HCEC 1CT (cell line): ENCODE results near the gene TINCR.

ENCODE experiments used
- DNase-seq: peaks from one replicate; pipeline ENCODE4 v3.0.0-alpha.2; 2017

The TINCR gene

GRCh38 chr19:5588906-5589676 lies 21.3 kb upstream of the TINCR start:
- DNase-seq: no peak

- DNase-seq: no peak
Measured at GRCh38 chr19:5588441-5588840, 20.7 kb upstream of the TINCR start.

DNA sequence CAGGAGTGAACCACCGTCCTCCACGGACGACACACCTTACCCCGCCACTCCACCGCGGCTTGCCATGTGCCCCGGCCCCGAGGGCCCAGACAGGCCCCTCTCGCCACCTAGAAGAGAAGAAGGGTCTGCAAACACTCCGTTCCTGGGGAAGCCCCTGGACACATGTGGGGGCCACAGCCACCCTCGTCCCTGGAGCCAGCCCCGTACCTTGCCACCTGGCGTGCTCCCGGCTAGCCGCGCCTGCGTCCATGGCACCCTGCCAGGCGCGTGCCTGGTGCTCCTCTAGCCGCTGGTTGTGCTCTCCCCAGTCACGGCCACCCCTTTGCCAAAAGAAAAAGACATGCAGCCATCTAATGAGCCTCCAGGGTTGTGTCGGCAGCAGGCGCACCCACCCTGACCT lies 19.9 kb upstream of the TINCR start:
- DNase-seq: no peak

DNA sequence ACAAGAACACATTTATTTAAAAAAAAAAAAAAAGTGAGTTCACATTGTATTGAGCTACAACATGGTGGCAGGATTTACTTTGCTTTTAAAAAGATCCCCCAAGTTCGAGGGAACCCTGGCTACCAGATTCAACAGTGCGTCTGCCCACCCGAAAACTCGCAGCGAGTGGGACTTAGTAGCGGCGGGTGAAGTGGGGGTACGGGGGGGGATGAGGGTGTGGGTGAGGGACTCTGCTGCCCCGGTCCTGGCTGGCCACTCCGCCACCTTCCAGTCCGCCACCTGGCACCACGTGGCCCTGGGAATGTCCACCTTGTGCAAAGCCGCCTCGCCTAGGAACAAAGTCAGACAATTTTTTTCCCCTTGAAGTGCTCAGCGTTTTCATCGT lies 19.3 kb upstream of the TINCR start:
- DNase-seq: no peak

- DNase-seq: no peak
Measured at GRCh38 chr19:5586300-5587070, 18.7 kb upstream of the TINCR start.

DNA sequence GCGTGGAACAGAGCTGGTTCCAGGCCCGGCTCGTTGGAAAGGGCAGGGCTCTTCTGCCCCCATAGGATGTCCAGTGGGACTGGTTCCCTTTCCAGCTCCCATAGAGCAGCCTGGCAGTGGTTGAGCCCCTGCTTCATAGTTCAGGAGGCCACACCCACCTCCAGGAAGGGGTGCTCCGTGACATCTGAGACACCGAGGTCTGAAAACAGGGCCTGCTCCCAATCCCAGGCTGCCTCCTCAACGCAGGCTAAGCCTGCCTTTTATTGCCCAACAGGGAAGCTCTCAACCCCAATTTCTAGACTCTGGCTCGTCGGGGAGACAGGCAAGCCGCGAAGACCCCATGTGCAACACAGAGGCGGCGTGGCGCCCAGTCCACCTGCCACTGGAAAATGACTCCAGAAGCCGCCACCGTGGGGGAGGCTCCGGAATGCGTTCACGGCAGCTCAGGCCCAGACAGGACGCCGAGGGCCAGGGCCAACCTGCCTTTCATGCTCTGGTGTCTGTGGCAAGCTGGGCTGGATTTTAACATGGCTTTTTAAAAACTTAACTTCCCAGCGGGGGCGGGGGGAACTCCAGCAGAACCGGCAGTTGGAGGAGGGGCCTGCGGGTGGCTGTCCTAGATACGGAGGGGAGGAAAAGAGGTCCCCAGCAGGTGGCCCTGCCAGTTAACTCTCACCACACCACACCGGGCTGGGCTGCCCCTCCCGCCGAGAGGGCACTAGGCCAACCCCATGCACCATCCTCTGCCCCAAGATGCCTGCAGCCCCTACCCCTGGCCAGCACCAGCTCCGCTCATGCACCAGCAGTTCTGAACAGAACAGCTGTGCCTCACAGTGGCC lies 17.9 kb upstream of the TINCR start:
- DNase-seq: no peak

DNA sequence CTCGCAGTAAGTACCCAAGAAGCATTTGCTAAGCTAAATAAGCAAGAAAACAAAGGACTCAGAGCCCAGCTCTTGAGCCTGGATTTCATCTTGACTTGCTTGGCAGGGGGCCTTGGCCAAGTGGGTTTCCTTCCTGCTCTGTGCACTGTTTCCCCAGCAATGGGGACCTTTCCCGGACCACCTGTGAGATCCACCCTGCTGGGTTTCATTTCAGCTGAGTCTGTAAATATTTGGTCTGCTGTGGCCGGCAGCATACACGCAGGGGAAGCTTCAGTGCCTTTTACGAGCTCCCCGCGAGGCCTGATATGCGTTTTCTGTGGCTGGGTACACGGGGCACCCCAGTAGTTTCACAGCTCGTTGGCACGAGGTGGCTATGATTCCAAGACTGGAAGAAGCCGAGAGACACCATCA lies 12.4 kb upstream of the TINCR start:
- no peak for DNase-seq

DNA sequence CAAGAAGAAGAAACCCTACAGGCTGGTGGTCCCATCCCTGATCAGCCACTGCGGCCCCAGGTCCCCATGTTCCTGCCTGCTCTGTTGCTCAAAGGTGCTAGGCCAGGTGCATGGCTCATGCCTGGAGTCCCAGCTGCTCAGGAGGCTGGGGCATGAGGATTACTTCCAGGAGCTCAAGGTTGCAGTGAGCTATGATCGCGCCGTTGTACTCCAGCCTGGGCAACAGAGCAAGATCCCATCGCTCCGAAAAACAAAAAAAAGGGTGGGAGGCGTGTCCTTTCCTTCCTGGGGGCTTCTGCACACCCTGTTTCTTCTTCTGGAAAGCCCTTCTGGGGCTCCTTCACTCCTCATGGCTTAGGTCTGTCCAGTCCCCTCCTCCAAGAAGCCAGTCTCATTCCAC lies 11.9 kb upstream of the TINCR start:
- no peak for DNase-seq

GRCh38 chr19:5579286-5579685 lies 11.5 kb upstream of the TINCR start:
- DNase-seq: no peak

GRCh38 chr19:5578097-5578846 lies 10.5 kb upstream of the TINCR start:
- DNase-seq: peak; percentile 34

DNA sequence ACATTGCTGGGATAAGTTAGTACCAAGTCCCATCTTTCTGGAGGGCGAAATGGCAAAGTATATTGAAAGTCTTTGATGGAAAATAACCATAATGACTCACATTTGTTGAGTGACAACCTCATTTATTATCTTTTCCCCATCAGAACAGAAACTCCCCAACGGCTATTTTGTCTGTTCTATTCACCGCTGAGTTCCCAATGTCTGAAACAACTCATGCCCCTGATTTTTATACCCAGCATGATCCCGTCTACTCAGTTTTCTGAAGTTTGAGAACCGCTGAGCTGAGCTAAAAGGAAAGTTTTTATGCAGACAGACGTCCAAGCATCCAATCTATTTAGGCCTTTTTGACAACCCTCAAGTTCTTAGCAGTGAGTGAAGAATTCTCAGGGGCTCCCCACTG lies 7.8 kb upstream of the TINCR start:
- DNase-seq: no peak

DNA sequence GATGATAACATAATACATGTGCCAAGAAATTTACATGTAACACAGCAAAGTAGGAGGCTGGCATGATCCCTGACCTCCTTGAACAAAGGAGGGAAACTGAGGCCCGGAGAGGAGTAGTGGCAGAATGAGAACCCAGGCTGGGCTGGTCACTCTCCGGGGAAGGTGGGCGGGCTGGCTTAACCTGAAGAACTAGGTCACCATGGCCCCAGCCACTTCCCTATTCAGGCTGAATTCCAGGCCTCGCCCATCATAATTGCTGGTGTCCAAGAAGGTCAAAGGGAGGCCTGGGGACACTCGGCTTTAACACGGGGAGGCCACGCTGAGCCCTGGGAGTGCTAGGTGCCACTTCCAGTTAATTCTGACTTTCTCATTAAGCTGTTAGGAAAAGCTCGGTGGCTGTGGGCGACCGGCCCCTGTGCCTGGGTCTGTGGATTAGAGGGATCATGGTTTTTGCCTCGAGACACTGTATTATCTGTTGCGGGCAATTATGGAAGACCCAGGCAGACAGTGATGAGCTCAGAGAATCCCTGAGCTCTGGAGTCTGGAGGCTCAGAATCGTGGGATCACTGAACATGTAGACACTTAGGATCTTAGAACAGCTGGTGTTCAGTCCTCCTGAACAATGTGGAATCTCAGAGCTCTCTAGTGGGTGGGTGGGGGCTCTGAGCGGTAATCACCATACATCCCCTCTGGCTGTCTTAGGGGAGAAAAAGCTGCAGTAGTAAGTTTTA lies 5.0 kb upstream of the TINCR start:
- no peak for DNase-seq

GRCh38 chr19:5571777-5572176 lies 4.0 kb upstream of the TINCR start:
- no peak for DNase-seq

DNA sequence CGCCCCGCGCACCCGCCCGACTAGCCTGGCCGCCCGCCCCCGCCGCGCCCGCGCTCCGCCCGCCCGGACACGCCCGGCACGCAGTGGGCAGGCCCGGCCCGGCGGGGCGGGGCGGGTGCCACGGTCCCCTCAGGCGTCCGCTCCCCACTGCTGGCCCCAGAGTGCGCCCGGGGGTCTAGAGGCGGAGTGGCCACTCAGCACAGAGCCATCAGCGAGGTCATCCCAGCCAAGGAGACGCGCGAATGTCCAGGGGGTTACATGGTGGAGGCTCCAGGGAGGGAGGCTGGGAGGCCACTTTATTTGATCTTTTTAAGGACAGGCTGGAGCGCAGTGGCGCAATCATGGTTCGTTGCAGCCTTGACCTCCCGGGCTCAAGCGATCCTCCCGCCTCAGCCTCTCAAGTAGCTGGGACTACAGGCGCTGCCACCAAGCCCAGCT lies 236 bp upstream of the TINCR start:
- DNase-seq: no peak

- no peak for DNase-seq
Measured at GRCh38 chr19:5564930-5565329, 2.8 kb downstream of the TINCR start.

DNA sequence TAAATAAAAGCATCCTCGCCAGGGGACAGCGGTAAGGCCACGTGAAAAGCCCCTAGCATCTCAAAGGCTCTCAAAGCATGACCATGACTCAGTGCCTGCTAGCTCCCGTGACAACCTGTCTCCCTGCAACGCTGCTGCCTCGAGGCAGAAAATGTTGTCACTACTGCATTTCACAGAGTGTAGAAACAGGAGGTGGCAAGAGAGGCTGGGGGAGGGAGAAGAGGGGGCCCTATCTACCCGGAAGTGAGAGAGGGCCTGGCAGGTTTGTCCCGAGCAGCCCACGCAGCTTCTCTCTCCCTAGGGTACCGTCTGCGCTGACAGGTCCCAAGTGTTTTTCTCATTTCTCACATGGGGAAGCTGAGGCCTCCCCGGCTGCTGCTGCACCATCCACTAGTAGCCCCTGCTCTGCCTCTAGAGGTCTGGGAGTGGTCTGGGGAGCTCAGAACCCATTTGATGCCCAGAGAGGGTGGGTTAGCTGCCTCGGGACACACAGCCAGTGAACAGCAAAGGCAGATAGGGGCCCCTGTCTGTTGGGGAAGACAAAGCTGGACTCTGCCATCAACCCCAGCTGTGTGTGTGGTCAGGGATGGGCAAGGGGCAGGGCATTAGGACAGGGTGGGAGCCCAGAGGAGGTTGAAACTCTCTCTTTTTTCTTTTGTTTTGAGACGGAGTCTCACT lies 3.7 kb downstream of the TINCR start:
- no peak for DNase-seq

GRCh38 chr19:5563008-5563431 lies 4.7 kb downstream of the TINCR start:
- no peak for DNase-seq

GRCh38 chr19:5562280-5562679 lies 5.5 kb downstream of the TINCR start:
- no peak for DNase-seq

- DNase-seq: no peak
Measured at GRCh38 chr19:5561559-5561958, 6.2 kb downstream of the TINCR start.

DNA sequence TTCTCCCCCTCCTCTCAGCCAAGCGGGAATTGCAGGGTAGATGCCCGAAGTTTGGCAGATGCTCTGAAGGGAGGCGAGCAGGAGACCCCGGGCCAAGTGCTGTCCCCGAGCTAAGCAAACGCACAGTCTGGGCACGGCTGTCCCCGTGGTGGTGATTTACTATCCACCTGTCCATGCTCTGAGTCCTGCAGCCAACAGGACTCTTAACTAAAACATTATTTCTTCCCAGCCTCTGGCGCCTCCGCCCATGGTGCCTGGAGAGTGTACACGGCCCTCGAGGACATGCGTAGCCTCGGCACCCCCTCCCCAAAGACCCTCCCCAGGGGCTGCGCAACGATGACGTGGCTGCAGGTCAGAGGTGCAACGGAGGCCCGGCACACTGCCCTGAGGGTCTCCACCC lies 7.6 kb downstream of the TINCR start:
- no peak for DNase-seq

DNA sequence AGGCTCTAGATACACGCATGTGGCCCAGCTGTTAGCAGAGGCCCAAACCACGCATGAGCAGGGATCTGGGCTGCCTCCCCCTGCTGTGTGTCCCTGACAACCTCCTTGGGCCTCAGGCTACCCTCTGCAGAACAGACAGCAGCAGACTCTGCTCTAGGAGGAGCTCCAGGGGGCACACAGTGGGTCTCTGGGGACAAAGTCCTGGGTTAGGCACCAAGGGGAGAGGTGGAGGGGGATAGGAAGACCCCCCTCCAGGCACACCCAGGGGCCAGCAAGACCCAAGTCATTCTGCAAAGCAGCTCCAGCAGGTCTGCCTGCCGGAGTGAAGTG lies 8.0 kb downstream of the TINCR start:
- DNase-seq: no peak
